Activated T-cell treated with anti-CD3 and anti-CD28 coated beads for 24 hours (primary cell): ENCODE data around the gene UQCC3.
"Not testable (repeated sequence)": the region's sequence is repeated elsewhere in the genome, so short reads cannot be mapped to it uniquely, and the experiment has no call there.

ENCODE experiments used
- DNase-seq: peaks from one replicate; pipeline ENCODE4 v3.0.0-alpha.2; 2020; ENCODE audit warnings: low read depth

UQCC3 gene

DNA sequence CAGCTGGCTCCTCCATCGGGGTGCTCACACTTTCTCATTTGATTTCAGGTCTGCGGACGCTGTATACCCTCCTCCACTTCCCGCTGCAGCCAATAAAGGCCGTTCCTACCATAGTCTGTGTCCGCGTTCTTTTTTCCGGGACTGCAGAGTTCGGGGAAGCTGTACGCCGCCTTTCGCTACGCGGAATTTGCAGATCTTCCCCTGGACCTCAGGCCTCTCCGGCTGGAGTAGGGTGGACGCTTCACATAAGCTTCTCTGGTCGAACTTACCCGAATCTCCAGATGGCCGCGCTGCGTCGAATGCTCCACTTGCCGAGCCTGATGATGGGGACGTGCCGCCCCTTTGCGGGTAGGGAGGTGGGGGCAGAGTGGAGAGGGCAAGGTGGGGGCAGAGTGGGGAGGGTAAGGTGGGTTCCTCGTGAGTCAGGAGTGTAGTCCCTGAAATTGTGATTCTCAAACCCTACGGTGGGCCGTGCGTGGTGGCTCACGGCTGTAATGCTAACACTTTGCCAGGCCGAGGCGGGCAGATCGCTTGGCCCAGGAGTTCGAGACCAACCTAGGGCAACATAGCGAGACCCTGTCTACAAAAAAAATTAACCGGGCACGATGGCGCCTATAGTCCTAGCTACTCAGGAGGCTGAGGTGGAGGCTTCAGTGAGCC lies 5.7 kb upstream of the UQCC3 start:
- peak; percentile 61 for DNase-seq

DNA sequence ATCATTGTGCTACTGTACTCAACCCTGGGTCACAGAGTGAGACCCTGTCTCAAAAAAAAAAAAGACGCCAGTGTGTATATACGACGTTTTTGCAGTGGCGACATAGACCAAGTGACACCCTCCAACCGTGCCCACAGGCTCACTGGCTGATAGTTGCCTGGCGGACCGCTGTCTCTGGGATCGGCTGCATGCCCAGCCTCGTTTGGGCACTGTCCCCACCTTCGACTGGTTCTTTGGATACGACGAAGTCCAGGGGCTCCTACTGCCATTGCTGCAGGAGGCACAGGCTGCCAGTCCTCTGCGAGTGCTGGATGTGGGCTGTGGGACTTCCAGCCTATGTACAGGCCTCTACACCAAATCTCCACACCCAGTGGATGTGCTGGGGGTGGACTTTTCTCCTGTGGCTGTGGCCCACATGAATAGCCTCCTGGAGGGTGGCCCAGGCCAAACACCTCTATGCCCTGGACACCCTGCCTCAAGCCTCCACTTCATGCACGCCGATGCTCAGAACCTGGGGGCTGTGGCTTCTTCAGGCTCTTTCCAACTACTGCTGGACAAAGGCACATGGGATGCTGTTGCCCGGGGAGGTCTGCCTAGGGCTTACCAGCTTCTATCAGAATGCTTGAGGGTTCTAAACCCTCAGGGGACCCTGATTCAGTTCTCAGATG lies 5.1 kb upstream of the UQCC3 start:
- no peak for DNase-seq

DNA sequence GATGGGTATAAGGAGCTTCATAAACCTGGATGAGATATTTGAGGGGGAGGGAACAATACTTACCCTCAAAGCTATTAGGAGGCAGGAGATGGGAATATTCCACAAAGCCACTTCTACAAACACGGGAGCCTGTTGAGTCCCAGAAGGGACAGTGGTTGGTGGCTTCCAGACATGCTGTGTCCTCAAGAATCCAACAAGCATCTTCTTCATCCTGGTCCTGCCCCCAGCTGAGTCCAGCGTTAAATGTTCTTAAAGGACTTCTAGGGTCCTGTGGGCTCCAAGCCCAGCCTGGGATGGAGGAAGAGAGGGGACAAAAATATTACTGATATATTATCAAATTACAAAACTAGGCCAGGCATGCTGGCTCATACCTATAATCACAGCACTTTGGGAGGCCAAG lies 4.0 kb upstream of the UQCC3 start:
- DNase-seq: no peak

DNA sequence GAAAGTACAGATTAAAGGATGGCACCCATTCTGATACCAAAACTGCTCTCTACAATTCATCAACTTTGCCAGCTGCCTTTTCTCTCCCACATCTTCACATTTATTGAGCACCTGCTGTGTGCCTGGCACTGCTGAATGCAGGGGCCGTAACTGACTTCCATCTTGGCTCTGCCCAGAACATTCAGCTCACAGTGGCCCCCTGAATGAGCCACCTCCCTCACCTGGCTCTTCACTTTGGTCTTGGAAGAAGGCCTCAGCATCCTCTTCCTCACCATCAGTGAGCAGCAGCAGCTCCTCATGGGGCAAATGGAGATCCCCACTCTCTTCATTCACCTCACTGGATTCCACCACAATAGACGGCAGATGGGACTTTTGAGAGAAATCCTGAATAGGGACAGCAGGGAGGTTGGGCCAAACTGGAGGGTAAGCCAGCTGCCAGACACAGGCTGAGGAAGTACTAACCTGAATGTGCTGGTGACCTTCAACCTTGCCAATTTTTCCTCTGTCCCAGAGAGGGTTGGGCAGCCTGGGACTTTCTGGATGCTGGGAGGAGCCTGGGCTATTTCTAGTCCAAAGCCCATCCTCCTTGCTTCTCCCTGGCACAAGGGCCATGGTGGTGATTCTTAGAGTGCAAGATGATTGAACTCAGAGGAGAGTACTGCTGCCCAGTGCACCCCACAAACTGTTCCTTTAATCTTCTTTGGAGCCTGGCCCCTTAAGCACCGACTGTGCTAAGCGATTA lies 1.9 kb upstream of the UQCC3 start:
- no peak for DNase-seq

DNA sequence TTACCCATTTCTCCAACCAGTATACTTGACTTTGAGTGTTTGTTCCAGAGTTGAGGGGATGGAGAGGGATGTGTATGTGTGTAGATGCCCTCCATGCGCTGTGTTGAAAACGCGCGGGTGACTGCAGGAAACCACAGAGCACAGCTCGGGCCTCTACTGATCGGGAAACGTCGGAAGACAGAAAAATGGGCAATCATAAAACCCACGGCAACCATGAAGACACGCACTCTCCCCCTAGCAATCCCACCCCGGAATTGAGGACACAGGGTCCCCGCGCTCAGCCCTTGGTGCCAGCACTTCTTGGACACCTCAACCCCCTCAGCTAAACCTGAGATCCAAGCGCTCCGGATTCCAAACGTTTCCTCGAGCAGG lies 251 bp upstream of the UQCC3 start:
- no peak for DNase-seq

DNA sequence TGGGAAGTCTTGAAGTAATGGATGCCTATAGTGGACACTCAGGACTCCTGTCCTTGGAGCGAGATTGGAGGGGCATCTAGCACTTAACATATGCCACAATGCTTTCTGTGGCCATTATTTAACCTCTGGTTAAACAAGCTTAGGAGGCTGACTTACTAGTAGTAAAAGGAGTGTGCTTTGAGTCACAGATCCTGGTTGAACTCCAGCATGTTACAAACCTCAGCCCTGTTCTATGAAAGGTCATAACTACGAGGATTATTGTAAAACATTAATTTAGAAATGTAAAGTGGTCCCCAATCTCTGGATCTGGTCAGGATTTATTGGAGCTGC lies 1.7 kb downstream of the UQCC3 start:
- DNase-seq: no peak

DNA sequence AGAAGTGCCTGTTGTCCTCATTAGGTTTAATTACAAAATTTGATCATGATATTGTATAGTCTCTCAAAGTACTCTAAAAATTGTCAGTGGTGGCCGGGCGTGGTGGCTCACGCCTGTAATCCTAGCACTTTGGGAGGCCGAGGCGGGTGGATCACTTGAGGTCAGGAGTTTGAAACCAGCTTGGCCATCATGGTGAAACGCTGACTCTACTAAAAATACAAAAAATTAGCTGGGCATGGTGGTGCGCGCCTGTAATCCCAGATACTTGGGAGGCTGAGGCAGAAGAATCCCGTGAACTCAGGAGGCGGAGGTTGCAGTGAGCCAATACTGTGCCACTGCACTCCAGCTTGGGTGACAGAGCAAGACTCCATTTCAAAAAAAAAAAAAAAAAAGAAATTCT lies 3.9 kb downstream of the UQCC3 start:
- not testable (repeated sequence) for DNase-seq

DNA sequence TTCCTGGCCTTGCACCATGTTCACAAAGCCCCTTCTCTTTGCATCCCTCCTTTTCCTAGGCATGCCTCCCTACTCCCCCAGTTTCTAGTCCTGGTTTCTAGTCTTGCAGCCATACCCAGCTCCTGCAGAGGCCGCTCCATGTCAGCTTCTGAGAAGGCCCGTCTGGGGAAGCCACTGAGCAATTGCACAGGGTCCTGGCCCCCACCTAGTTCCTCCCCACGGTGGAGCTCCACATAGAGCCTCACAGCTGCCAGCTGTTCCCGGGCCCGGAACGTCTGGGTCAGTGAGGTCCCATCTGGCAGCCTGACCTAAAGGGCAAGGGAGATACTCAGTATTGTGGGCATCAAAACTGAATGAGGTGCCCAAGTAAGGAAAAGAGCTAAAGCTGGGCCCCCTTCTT lies 5.2 kb downstream of the UQCC3 start:
- no peak for DNase-seq

DNA sequence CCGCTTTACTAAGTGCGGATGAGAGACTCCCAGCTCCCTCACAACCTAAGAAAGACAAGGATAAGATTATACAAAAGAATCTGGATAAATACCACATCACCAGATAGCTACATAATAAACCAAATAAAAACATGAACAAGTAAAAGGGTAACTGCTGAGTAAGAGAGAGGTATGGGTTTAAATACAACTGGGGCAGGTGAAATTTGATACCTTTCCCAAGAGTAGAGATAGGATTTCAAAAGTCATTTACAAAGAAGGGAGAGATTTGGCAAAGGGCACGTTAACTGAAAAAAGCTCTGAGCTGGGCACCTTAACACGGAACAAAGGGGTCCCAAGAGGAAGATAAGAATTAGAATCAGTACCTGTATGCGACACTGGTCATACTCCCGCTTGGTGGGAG lies 5.7 kb downstream of the UQCC3 start:
- DNase-seq: no peak

DNA sequence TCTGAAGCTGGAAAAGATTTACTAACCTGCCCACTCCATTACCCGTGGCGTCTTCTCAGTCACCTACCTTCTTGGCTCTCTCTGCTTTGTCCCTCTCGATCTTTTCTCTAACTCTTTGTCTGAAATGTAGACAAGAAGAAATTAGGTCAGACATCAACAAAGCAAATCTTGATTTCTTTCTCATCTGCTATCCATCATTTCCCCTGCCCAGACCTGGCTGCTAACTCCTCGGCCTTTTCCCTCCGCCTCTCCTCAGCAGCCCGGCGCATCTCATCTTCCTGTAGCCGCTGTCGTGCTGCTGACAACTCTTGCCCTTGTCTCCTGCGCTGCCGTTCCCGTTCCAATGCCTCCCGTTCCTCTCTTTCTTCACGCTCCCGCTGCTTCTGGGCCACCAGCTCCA lies 6.2 kb downstream of the UQCC3 start:
- DNase-seq: no peak

DNA sequence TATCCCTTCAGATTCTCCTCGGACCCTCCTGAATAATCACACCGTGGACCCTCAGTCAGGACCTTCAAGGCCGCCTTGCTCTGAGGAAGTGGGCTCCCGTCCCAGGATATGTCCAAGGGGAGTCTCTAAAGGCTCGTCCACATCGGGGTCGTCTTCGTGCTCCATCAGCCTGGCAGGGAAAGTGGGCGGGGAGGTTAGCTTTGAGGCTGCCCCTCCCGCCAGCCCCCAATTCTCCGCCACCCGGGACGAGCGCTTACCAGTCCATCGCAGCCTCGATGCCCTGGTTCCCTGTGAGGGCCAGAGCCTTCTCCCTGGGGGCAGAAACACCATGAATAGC lies 6.9 kb downstream of the UQCC3 start:
- no peak for DNase-seq

DNA sequence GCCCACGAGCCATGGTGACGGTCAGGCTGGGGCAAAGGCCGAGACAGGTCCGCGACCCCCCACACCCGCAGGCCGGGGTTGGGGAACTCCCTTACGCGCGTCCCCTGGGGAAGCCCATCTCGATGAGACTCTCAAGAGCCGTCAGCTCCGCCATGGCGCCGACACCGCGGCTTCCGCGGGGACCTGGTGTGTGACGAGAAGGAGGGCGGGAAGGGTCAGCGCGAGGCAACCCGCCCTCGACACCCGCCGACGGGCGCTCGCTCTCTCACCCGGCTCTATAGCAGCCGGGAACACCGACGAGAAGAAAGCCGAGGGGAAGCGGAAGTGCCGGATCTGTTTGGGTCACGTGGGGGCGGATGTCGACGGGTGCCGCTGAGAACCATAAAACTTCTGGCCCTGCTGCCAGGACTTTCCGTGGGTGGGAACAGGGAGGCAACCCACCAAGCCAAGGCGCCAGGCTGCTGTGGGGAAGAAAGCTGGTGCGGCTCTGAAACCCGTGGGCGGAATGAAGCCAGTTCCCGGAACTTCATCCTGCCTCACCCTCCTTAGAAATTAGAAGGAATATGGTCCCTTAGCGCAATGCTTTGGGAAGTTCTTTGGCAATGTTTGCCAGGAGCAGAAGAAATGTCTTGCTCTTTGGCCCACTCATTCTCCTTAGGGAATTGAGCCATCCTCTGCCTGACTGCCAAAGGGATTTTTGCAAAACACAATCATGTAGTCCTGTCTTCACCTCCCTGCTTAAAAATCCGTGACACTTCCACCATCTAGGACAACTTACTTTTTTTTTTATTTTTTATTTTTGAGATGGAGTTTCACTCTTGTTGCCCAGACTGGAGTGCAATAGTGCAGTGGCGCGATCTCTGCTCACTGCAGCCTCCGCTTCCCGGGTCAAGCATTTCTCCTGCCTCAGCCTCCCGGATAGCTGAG lies 7.6 kb downstream of the UQCC3 start, which contains the start of gene UBXN1:
Gene UBXN1 (minus strand): TSS at position 304 of the 927 bp plus-strand sequence. CDS start 150 bp downstream, at position 154.
- peak; percentile 85 for DNase-seq

DNA sequence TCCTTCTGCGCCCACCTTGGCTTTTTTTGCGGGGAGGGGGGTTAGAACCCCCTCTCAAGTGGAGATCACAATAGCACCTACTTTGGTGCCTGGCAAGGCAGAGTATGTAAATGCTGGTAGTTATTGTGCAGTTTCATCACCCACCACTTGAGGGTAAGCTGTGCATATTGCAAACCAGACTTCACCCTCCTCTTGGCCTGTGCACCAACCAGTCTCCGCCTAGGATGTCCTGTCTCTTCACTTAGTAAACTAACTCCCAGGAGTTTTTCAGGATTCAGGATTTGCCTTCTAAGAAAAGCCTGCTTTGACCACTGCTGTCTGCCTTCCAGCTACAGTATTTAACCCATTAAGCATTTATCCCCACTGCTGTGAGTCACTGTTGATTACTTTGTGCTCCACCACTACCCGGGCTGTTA lies 9.4 kb downstream of the UQCC3 start:
- DNase-seq: peak; percentile 23

DNA sequence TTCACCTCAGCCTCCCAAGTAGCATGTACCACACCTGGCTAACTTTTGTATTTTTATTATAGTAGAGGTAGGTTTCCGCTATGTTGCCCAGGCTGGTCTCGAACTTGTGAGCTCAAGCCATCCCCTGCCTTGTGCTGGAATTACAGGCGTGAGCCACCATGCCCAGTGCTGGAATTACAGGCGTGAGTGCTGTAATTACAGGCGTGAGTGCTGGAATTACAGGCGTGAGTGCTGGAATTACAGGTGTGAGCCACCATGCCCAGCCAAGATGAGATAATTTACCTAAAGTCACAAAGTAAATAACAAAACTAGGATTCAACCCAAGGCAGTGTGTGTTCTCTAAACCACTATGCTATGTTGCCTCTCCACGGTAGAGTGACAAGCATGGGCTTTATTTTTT lies 11.0 kb downstream of the UQCC3 start:
- DNase-seq: no peak

DNA sequence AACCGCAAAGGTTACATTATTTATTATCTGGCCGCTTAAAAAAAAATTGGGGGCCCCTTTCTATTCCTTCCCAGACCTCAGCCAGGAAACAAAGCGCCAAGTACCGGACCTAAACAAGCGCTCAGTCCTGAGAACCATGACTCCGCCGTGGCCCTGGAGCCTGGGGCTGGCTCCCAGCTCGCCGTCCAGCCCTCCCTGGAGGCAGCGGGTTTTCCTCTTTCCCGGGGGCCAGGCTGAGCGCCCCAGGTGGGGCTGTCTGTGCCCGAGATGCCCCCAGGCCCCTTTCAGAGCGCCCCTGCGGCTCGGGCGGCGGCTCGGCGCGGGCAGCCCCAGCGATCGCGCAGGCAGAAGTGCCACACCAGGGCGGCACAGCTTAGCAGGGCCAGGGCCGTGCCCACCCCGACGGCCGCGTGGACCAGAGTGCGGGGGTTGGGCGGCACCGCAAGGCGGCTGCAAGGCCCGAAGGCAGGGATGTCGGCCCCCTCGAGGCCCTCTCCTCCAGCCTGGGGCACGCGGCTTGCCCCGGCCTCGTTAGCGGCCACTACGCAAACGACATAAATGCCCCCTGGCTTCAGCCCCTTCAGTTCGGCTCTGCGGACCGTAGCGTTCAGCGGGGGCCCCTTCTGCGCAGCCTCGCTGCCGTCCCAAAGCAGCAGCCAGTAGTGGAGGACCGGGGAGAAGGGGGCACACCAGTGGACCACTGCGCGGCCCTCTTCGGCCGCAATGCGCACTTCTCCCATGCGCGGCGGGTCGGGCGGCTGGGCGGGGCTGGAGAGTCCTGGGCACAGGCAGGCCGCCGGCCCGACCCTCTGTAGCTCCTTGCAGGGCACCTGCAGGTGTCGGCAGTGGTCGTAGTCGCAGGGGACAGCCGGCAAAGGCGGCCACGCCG lies 16.3 kb downstream of the UQCC3 start:
- no peak for DNase-seq

DNA sequence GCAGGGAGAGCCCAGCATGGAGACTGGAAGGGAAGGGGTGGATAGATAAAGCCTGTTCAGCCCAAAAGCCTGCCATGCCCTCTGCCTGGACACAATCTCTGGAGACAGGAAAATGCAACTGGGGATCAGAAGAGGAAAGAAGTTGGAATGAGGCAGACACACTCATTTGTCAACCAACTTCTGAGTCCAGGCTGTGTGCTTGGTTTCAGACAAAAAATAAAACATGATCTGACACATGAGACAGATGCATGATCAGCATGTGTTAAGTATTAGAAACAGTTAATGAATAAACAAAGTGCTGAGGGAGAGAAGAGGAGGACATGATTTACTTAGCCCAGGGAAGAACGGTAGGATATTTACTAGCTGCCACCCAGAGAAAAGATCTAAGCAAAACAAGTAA lies 17.0 kb downstream of the UQCC3 start:
- DNase-seq: no peak

DNA sequence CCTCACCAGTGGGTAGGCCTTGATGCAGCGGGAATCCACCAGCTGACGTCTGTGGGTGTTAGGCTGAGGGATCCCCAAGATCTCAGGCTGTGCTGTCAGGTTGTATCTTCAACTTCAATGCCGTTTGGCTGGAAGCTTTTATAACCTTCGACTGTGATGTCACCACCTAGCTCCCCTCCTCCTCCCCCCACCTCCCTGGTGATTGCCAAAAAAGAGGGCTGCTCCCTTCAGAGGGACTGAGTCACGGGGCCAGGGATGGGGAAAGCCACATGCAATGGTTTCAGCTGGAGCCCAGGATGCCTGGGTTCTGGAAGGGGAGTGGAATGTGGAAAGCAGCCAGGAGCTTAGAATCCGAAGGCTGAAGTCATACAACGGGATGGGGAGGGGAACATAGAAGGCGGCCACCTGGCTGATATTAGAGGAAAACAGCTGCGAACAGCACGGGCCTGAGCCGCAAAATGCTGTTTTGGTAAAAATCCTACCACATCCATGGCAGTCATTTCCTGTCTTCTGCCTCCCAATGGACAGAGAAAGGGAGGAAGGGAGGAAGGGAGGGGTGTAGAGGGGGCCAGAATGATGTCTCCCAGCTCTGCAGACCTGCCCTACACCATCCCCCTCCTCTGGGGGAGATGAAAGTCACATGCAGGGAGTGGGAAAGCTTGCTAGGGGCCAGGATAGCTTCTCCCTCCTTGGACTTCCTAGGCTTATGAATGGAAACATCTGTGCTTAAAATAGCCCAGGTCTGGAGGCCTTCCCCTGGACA lies 18.1 kb downstream of the UQCC3 start, which contains the start of gene LRRN4CL:
Gene LRRN4CL (minus strand): TSS at position 110 of the 763 bp plus-strand sequence. CDS start 1,022 bp downstream, outside the sequence.
- DNase-seq: no peak

DNA sequence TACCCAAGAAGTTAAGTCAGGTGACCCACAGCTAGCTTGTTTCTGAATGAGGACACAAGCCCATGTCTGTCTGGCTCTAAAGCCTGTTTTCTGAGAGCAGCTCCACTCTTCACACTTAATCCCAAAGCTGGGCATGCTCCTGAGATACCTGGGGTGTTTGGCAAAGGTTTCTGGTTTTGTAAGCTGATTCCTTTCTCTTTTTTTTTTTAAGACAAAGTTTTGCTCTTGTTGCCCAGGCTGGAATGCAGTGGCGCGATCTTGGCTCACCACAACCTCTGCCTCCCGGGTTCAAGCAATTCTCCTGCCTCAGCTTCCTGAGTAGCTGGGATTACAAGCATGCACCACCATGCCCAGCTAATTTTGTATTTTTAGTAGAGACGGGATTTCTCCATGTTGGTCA lies 22.2 kb downstream of the UQCC3 start:
- DNase-seq: not testable (repeated sequence)

DNA sequence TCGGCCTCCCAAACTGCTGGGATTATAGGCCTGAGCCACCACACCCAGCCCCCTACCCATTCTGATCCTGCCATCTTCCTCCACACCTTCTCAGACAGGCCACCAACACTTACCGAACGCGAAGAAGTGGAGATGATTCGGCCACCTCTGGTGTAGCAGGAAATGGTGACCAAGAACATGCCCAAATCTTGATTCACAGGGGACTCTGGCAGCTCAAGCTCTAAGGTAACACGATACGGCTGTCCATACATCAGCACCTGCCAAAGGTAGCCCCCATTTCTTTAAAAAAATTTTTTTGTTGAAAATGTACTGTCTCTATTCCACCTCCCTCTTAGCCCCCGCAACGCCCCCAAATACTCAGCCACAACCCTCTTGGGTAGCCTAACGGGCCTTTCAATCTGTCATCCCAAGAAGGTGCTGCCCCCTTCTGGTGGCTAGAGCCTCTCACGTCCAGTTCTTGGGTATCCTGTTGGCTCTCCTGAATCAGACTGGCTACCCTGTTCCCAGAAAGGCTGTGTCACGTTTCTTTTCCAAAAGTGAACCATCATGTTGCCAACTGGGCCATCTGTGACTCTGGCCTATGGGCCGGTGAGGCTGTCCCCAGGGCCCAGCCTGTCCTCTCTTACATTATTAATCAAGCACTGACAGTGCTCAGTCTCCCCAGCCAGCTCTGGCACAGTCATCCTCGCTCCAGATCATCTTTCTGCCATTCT lies 23.1 kb downstream of the UQCC3 start:
- peak; percentile 64 for DNase-seq

DNA sequence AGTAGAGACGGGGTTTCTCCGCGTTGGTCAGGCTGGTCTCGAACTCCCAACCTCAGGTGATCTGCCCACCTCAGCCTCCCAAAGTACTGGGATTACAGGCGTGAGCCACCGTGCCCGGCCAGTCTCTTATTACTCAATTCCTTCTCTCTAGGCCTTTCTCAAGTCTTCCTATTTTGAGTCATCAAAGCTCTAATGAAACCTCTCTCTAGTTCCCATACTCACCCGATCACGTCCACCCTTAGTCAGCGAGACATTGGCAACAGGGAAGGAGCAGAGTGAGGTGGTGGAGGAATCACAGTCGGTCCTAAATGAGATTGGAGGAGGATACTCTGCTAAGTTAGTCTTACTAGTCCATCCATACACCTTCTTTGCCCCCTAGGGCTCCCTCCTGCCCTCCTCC lies 30.8 kb downstream of the UQCC3 start:
- DNase-seq: no peak
